NCI-H748 (cell line): ENCODE measurements around the gene SLC38A4.
A peak's percentile ranks its signal among the peaks of the same experiment; 100 is the strongest.
"Not testable (repeated sequence)": the region's sequence is repeated elsewhere in the genome, so short reads cannot be mapped to it uniquely, and the experiment has no call there.

ENCODE experiments used
- DNase-seq: peaks from one replicate; lab custom pipeline; 2025; ENCODE audit not compliant: unreplicated experiment; lab: John Stamatoyannopoulos, UW

Gene SLC38A4

GRCh38 chr12:46825591-46826414 is at the start of gene SLC38A4:
TSS of gene SLC38A4 (minus strand) at chr12:46825997. CDS start at chr12:46793071, 32,926 bp downstream.
- no peak for DNase-seq

DNA sequence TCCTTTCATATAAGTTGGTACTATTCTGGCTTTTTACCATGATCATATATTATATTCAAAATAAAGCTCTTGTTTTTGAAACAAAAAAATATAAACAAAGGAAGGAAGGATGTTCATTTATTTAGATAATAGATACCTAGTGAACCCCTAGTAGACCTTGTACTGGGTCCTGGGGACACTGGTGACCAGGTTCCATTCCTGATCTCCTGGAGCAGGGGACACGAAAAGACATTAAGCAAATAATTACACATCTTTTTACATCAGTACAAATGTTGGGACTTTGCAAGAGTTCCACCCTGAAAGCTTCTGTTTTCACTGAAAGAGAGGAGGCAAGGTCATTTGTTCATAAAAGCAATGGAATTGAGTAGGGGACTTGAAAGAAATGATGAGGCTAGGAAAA is 49.3 kb upstream of the SLC38A4 start:
- DNase-seq: no peak

- DNase-seq: no peak
These were observed 48.8 kb upstream of the SLC38A4 start for GRCh38 chr12:46874642-46875041.

- DNase-seq: no peak
These were observed 46.3 kb upstream of the SLC38A4 start for GRCh38 chr12:46872135-46872534.

GRCh38 chr12:46865311-46865710 is 39.5 kb upstream of the SLC38A4 start:
- no peak for DNase-seq

DNA sequence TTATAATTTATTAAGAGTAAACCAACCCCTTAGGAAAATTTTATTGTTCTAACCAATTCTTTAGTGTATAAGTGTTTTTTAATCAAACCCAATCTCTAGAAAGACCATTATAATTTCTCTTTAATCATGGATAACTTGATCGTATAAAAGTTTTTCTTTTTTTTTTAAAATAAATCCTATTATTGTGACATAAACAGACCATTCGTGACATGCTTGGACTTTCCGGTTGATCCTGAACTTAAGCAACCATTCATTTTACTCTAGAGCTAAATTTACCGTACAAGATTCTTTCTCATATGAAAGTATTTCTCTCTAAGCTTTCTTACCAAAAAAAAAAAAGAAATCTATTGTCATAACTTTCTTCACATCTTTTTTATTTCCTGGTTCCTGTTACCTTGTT is 32.6 kb upstream of the SLC38A4 start:
- no peak for DNase-seq

DNA sequence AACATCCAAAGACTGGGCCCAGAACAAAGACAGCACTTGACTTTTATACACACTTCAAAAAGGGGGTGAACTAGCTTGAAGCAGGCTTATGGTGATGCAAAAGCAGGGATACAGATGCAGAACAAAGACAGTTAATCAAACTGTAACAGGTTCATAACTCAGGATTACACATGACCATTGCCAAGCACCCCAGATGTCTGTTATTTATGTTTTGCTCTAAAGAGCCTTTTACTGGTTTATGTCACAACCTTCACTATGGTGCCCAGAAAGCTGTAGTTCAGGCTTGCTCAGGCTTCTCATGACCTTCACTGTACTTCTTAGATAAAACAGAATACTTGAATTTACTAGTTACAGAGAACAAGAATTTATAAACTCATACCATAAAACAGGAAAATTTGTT is 31.7 kb upstream of the SLC38A4 start:
- no peak for DNase-seq

DNA sequence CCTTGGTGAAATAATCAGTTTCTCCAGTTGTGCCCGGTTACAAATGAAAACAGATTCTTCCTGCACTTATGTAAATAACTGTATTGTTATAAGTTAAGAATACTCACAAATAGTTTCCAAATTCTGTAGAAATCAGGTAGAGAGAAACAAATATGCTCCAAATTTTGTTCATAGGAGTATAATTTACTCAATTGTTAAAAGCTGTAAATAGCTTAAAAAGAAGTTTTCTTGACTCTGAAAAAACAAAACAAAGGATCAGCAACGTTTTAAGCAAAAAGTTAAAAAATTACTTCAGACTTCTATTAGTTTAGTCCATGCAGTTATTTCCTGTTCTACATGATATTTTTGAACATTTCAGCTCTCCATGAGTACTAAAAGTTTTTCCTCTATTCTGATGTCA is 30.0 kb upstream of the SLC38A4 start:
- no peak for DNase-seq

- DNase-seq: not testable (repeated sequence)
These were observed 28.4 kb upstream of the SLC38A4 start for GRCh38 chr12:46854188-46854587.

DNA sequence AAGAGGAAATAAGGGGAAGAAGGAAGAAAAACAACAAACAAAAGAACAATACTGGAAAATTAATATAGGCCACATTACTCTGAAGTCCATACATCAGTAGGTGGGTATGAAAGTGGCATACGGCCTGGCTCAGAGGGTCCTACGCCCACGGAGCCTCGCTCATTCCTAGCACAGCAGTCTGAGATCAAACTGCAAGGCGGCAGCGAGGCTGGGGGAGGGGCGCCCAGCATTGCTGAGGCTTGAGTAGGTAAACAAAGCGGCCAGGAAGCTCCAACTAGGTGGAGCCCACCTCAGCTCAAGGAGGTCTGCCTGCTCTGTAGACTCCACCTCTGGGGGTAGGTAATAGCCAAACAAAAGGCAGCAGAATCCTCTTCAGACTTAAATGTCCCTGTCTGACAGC is 23.0 kb upstream of the SLC38A4 start:
- DNase-seq: not testable (repeated sequence)

DNA sequence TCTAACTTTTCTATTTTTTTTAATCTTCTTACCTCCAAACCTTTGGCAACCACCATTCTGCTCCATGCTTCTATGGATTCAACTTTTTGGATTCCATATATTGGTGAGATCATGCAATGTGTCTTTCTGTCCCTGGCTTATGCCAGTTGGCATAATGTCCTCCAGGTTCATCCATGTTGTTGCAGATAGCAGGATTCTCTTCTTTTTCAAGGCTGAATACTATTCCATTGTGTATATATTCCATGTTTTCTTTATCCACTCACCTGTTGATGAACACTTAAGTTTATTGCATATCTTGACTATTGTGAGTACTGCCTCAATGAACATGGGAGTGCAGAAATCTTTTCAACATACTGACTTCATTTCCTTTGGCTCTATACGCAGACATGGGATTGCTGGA is 21.2 kb upstream of the SLC38A4 start:
- DNase-seq: no peak

DNA sequence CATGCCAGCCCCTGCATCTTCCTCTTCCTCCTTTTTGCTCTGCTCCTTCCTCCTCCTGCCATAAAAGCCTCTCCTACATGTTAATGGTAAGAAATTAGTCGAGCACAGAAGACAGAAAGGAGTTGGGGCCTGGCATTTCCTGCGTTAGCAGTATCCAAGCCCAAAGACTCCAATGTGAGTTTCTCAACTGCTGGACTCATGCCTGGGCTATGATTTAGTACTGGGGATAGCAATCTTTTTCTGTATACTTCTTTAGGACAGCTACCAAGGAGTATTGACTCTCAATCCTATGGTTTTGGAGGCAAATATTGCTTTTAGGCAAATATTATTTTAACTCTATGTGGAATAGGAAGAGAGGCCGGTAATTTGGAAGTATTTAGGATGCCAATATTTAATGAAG is 18.0 kb upstream of the SLC38A4 start:
- DNase-seq: no peak

DNA sequence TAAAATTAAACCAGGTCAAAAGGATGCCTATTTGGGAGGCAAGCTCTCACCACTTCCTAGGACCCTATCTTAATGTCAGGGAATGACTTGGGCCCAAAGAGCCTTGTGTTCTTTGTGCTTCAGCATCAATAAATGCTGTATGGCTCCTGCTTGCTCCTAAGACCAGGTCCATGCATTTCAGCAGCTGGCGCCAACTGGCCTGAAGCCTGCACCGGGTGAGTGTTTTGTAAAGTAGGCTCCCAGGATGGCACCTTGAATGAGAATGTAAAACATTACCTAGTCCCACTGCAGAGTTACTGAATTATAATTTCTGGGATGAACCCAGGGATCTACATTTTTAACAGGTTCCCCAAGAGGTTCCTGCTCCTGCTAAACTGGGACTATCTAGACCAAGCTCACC is 16.1 kb upstream of the SLC38A4 start:
- DNase-seq: no peak

- DNase-seq: no peak
These were observed 14.2 kb upstream of the SLC38A4 start for GRCh38 chr12:46839964-46840363.

GRCh38 chr12:46839232-46839631 is 13.4 kb upstream of the SLC38A4 start:
- no peak for DNase-seq

DNA sequence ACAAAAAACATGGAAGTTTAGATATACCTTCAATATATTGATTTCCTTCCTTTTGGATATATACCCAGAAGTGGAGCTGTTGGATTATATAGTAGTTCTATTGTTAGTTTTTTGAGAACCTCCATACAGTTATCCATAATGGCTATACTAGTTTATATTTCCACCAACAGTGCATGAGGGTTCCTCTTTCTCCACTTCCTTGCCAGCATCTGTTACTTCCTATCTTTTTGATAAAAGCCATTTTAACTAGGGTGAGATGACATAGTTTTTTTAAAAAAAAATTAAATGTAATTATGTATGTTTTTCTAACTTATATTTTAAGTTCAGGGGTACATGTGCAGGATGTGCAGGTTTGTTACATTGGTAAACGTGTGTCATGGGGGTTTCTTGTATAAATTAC is 10.0 kb upstream of the SLC38A4 start:
- DNase-seq: no peak

DNA sequence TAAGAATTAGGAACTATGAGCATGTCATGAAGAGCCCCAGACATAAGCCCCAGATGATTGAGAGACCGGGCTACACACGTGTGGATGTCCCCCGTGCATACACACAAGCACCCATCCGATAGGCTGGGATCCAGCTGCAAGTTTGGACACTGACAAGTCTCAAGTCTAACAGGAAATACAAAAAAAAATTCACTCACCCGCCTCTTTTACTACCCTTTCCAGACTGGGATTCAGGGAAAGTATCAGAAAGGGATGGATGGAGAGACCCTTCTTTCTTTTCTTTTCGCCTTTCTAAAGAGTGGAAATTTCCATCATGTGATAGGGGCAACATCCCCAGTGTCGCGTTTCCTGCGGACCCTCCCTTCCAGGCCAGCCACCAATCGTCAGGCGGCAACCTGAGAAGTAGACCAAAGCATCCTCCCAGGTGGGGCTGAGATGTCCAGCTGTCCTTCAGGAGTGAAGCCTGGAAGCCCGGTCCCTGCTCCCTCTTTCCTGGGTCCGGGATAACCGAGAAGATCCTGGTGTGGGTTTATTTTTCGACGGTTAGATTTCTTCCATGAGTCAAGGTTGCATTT is 6.4 kb upstream of the SLC38A4 start:
- peak; percentile 46 for DNase-seq

GRCh38 chr12:46831335-46832129 is 5.7 kb upstream of the SLC38A4 start:
- DNase-seq: peak; percentile 30

- DNase-seq: peak; percentile 26
These were observed 5.0 kb upstream of the SLC38A4 start for GRCh38 chr12:46830731-46831334.

- DNase-seq: no peak
These were observed 1.1 kb downstream of the SLC38A4 start for GRCh38 chr12:46824709-46825108.

GRCh38 chr12:46818642-46819041 is 7.2 kb downstream of the SLC38A4 start:
- DNase-seq: no peak
